DMS53 treated with DMSO at 0.1 percent for 48 hours (cell line): Measurements from ENCODE around the gene KRTAP10-6.
A peak's percentile ranks its signal among the peaks of the same experiment; 100 is the strongest.
"Not testable (repeated sequence)": the region's sequence is repeated elsewhere in the genome, so short reads cannot be mapped to it uniquely, and the experiment has no call there.

Experiments used
- DNase-seq: peaks from one replicate; lab custom pipeline; 2025; ENCODE audit not compliant: unreplicated experiment; lab: John Stamatoyannopoulos, UW

KRTAP10-6 gene

GRCh38 chr21:44579833-44580144 lies 12.5 kb downstream of the KRTAP10-6 start:
- no peak for DNase-seq

GRCh38 chr21:44579056-44579832 lies 13.1 kb downstream of the KRTAP10-6 start:
- no peak for DNase-seq

- no peak for DNase-seq
Observed at GRCh38 chr21:44578371-44579055, 13.8 kb downstream of the KRTAP10-6 start.

GRCh38 chr21:44576025-44576420 lies 16.3 kb downstream of the KRTAP10-6 start:
- no peak for DNase-seq

GRCh38 chr21:44575307-44576024 lies 16.8 kb downstream of the KRTAP10-6 start:
- no peak for DNase-seq

GRCh38 chr21:44574457-44575306 lies 17.6 kb downstream of the KRTAP10-6 start:
- peak; percentile 48 for DNase-seq

GRCh38 chr21:44573630-44574456 lies 18.5 kb downstream of the KRTAP10-6 start, which contains the start of gene KRTAP10-4:
KRTAP10-4 (plus strand) TSS chr21:44573729; CDS start chr21:44573759, 30 bp downstream.
- not testable (repeated sequence) for DNase-seq

- peak; percentile 17 for DNase-seq
Observed at GRCh38 chr21:44572959-44573583, 19.2 kb downstream of the KRTAP10-6 start.

GRCh38 chr21:44571844-44572782 lies 20.2 kb downstream of the KRTAP10-6 start:
- no peak for DNase-seq

GRCh38 chr21:44571296-44571695 lies 21.0 kb downstream of the KRTAP10-6 start:
- DNase-seq = no peak

GRCh38 chr21:44569861-44570517 lies 22.3 kb downstream of the KRTAP10-6 start:
- no peak for DNase-seq

- no peak for DNase-seq
Observed at GRCh38 chr21:44568667-44569556, 23.4 kb downstream of the KRTAP10-6 start.

- no peak for DNase-seq
Observed at GRCh38 chr21:44568261-44568660, 24.0 kb downstream of the KRTAP10-6 start.

- DNase-seq = no peak
Observed at GRCh38 chr21:44567481-44568171, 24.7 kb downstream of the KRTAP10-6 start.

GRCh38 chr21:44566403-44566802 lies 25.9 kb downstream of the KRTAP10-6 start:
- DNase-seq = no peak

GRCh38 chr21:44564886-44565598 lies 27.3 kb downstream of the KRTAP10-6 start:
- DNase-seq = no peak
